Endodermal cell (in vitro differentiated cells): ENCODE results near the gene ZNF22. TPM values are rescaled to one million over a fixed set of nuclear protein-coding genes. Genes with fewer than 3 reads are reported as not detected.

Experiments
- DNase-seq: peaks from one replicate; pipeline ENCODE4 v3.0.0-alpha.2; 2017
- H3K27ac ChIP-seq: 2 replicates; pipeline ENCODE4 v1.5.1; 2013; ENCODE audit warnings: mild to moderate bottlenecking, low read depth, low read length, moderate library complexity
- H3K27me3 ChIP-seq: 2 replicates; pipeline ENCODE4 v1.6.1; 2013; ENCODE audit warnings: mild to moderate bottlenecking, low read length, moderate library complexity; ENCODE audit not compliant: insufficient read depth, control insufficient read depth, poor library complexity, severe bottlenecking
- H3K36me3 ChIP-seq: 2 replicates; pipeline ENCODE4 v1.7.0; 2013; ENCODE audit warnings: mild to moderate bottlenecking, low read length, moderate library complexity; ENCODE audit not compliant: control insufficient read depth, insufficient read depth
- H3K4me1 ChIP-seq: one replicate; pipeline ENCODE4 v1.7.0; 2013; ENCODE audit warnings: low read length; ENCODE audit not compliant: control insufficient read depth, insufficient read depth
- H3K4me3 ChIP-seq: 2 replicates; pipeline ENCODE4 v1.5.1; 2013; ENCODE audit warnings: mild to moderate bottlenecking, low read length, moderate library complexity
- H3K9ac ChIP-seq: 2 replicates; pipeline ENCODE4 v1.6.1; 2013; ENCODE audit warnings: mild to moderate bottlenecking, low read length, moderate library complexity; ENCODE audit not compliant: poor library complexity, severe bottlenecking; ENCODE audit errors: extremely low read depth
- H3K9me3 ChIP-seq: 2 replicates; pipeline ENCODE4 v1.6.1; 2013; ENCODE audit warnings: mild to moderate bottlenecking, low read length, moderate library complexity; ENCODE audit not compliant: control insufficient read depth
- H3K27ac Mint-ChIP-seq: 2 replicates; pipeline ENCODE4 v1.8.0; 2020; ENCODE audit warnings: mixed read lengths
- H3K27me3 Mint-ChIP-seq: 2 replicates; pipeline ENCODE4 v1.8.0; 2021; ENCODE audit warnings: mild to moderate bottlenecking, mixed read lengths; ENCODE audit not compliant: insufficient read depth
- H3K36me3 Mint-ChIP-seq: 2 replicates; pipeline ENCODE4 v1.8.0; 2020; ENCODE audit warnings: low read depth, mixed read lengths
- H3K4me1 Mint-ChIP-seq: 2 replicates; pipeline ENCODE4 v1.8.0; 2020; ENCODE audit warnings: mixed read lengths
- H3K4me3 Mint-ChIP-seq: 2 replicates; pipeline ENCODE4 v1.8.0; 2020; ENCODE audit warnings: mild to moderate bottlenecking, moderate library complexity, mixed read lengths
- H3K9me3 Mint-ChIP-seq: 2 replicates; pipeline ENCODE4 v1.8.0; 2020; ENCODE audit warnings: mild to moderate bottlenecking, mixed read lengths
- WGBS, 2 experiments: methylation state at CpG; one replicate each; pipeline versions ENCODE4 v1.1.5 to v1.1.7; 2013; ENCODE audit warnings: missing lambda C conversion rate in 2 of 2, mixed read lengths in 1 of 2; ENCODE audit not compliant: insufficient coverage in 1 of 2, insufficient read length in 1 of 2; 5-methylcytosine and 5-hydroxymethylcytosine counted together
- total RNA-seq, 2 donors: library from RNA; stranded (reverse); fragmentation: NEBNext Ultra II Directional in 1 of 2; extraction: Animal tissue kit (Norgen Biotek cat#: 25700) in 1 of 2; gene quantifications; 2 replicates in 1 of 2; 3 replicates in 1 of 2; pipeline ENCODE4 v1.2.1, GENCODE V29; 2021
- TF ChIP-seq, protein P1 (sequence below): fragments of 200-600 bp; sonication (generic); conservative IDR thresholded peaks from 2 replicates; pipeline ENCODE4 v1.5.0; 2021; ENCODE audit warnings: antibody characterized with exemption, mild to moderate bottlenecking

The ZNF22 gene
- total RNA-seq, 2 donors from 2014 or later = 35.5 to 42.5 TPM

DNA sequence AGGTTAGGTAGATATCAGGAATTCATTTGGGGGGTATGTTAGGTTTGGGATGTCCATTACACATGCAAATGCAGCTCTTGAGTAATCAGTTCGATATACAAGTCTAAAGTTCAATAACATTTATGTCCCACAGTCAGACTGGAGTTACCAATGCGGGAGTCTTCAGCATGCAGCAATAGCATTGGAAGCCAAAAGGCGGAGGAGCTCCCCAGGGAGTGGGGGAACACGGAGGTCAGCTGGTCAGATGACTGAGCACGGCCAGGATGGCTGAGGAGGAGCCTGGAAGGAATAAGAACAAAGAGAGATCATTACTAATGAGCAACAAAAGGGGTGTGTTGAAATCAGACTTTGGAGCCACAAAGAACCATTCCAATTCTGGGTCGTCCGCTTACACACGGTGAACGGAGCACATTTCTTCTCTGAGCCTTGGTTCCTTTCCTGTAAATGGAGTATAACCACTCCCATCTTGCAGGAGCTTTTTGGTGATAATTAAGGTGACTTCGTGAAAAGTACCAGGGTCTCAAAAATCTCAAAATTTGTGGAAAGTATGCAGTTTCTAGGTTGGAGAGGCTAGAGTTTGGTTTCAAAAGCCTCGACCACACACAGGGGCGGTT, 478 bp upstream of the ZNF22 start:
- Mint-ChIP-seq H3K27me3 (peaks cover 2% of the 10 kb centered on the region), H3K4me1 (peaks cover 17% of the 10 kb centered on the region), H3K36me3 (peaks cover 29% of the 10 kb centered on the region), H3K4me3 (peak overlapping the region; percentile 70), H3K27ac (peak overlapping the region; percentile 90), H3K9me3 (peaks cover 33% of the 10 kb centered on the region)
- peak overlapping the region; percentile 56 for H3K9ac ChIP-seq
- H3K9me3 ChIP-seq = peaks cover 27% of the 10 kb centered on the region
- no peaks in the 10 kb centered on the region for H3K4me1 ChIP-seq
- H3K4me3 ChIP-seq = peak overlapping the region; percentile 60
- no peaks in the 10 kb centered on the region for H3K27me3 ChIP-seq
- peak overlapping the region; percentile 87 for H3K27ac ChIP-seq
- DNase-seq = peak; percentile 53
- TF ChIP-seq, protein P1, sequence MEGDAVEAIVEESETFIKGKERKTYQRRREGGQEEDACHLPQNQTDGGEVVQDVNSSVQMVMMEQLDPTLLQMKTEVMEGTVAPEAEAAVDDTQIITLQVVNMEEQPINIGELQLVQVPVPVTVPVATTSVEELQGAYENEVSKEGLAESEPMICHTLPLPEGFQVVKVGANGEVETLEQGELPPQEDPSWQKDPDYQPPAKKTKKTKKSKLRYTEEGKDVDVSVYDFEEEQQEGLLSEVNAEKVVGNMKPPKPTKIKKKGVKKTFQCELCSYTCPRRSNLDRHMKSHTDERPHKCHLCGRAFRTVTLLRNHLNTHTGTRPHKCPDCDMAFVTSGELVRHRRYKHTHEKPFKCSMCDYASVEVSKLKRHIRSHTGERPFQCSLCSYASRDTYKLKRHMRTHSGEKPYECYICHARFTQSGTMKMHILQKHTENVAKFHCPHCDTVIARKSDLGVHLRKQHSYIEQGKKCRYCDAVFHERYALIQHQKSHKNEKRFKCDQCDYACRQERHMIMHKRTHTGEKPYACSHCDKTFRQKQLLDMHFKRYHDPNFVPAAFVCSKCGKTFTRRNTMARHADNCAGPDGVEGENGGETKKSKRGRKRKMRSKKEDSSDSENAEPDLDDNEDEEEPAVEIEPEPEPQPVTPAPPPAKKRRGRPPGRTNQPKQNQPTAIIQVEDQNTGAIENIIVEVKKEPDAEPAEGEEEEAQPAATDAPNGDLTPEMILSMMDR = no peak
- peaks cover 25% of the 10 kb centered on the region for H3K36me3 ChIP-seq
- 69 to 75% methylated on average over 9 to 12 of the region's 12 CpGs for WGBS, 2 experiments

DNA sequence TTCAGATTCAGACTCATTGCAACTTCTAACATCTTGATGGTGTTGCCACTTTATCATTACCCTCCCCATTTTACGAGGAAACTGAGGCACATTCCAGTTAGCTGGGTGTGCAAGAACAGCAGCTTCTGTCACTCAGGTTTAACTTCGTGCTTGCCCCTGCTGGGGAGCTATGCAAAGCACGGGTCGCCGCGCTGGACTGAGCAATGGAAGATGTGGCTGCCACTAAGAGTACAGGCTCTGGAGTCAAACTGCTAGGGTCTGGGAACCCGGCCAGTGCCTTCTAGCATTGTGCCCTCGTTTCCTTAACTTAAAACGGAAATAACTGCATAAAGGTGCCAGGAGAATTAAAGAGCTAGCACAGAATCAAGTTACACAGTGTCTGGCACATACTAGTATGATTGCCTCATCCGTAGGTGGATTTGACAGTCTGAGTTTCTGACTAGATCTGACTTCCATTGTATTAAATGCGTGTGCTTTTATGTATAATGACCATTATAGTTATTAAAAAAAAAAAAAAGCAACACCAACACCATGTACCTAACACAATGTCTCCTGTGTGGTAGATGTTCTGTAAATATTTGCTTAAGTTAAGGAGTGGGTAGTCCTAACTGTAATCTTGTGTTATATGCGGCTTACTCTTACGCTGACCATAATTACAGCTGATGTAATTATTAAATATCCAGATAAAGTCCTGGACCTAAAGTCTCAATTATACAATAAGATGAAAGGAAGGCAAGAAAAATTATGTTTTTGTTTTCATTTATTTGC, 842 bp downstream of the ZNF22 start:
- H3K27me3 ChIP-seq = no peaks in the 10 kb centered on the region
- peak overlapping the region; percentile 56 for H3K9ac ChIP-seq
- TF ChIP-seq, protein P1 = peak; percentile 45
- peaks cover 30% of the 10 kb centered on the region for H3K36me3 Mint-ChIP-seq
- peaks cover 25% of the 10 kb centered on the region for H3K36me3 ChIP-seq
- H3K4me1 ChIP-seq = no peaks in the 10 kb centered on the region
- peaks cover 33% of the 10 kb centered on the region for H3K9me3 Mint-ChIP-seq
- H3K4me3 Mint-ChIP-seq = peak overlapping the region; percentile 70
- peaks cover 2% of the 10 kb centered on the region for H3K27me3 Mint-ChIP-seq
- H3K4me3 ChIP-seq = peak overlapping the region; percentile 81
- H3K27ac Mint-ChIP-seq = peak overlapping the region; percentile 31
- peak; percentile 74 for DNase-seq
- 10 to 42% methylated on average over 9 to 12 of the region's 13 CpGs for WGBS, 2 experiments
- peak overlapping the region; percentile 24 for H3K27ac ChIP-seq
- peaks cover 27% of the 10 kb centered on the region for H3K9me3 ChIP-seq
- H3K4me1 Mint-ChIP-seq = peaks cover 17% of the 10 kb centered on the region

- no peak for DNase-seq
- peaks cover 17% of the 10 kb centered on the region for H3K4me1 Mint-ChIP-seq
- TF ChIP-seq, protein P1 = no peak
- H3K9ac ChIP-seq = no peak overlapping the region
- H3K9me3 Mint-ChIP-seq = peaks cover 33% of the 10 kb centered on the region
- H3K27me3 ChIP-seq = no peaks in the 10 kb centered on the region
- 96 to 99% methylated on average over 9 to 10 of the region's 10 CpGs for WGBS, 2 experiments
- peak overlapping the region; percentile 41 for H3K4me3 ChIP-seq
- no peak overlapping the region for H3K4me3 Mint-ChIP-seq
- peaks cover 27% of the 10 kb centered on the region for H3K9me3 ChIP-seq
- no peak overlapping the region for H3K27ac ChIP-seq
- H3K27ac Mint-ChIP-seq = no peak overlapping the region
- peaks cover 25% of the 10 kb centered on the region for H3K36me3 ChIP-seq
- no peaks in the 10 kb centered on the region for H3K27me3 Mint-ChIP-seq
- peaks cover 30% of the 10 kb centered on the region for H3K36me3 Mint-ChIP-seq
- H3K4me1 ChIP-seq = no peaks in the 10 kb centered on the region
These were observed 2.8 kb downstream of the ZNF22 start for GRCh38 chr10:45003432-45004000.
